GM21786 (cell line): Measurements from ENCODE around the gene MAP1LC3A.

ENCODE experiments used
- ATAC-seq: cut with Tn5 transposase; IDR thresholded peaks from one replicate; pipeline ENCODE4 v1.9.1; 2021; ENCODE audit not compliant: unreplicated experiment

The MAP1LC3A gene

GRCh38 chr20:34528921-34529297 lies 29.6 kb upstream of the MAP1LC3A start:
- no peak for ATAC-seq

GRCh38 chr20:34529742-34530141 lies 28.8 kb upstream of the MAP1LC3A start:
- ATAC-seq = no peak

- no peak for ATAC-seq
Observed at GRCh38 chr20:34530342-34530741, 28.2 kb upstream of the MAP1LC3A start.

GRCh38 chr20:34531608-34532265 lies 26.8 kb upstream of the MAP1LC3A start:
- ATAC-seq = no peak

GRCh38 chr20:34532320-34532719 lies 26.2 kb upstream of the MAP1LC3A start:
- ATAC-seq = no peak

GRCh38 chr20:34532756-34533155 lies 25.8 kb upstream of the MAP1LC3A start:
- ATAC-seq = no peak

- no peak for ATAC-seq
Observed at GRCh38 chr20:34534391-34535165, 23.9 kb upstream of the MAP1LC3A start.

- no peak for ATAC-seq
Observed at GRCh38 chr20:34535301-34535840, 23.1 kb upstream of the MAP1LC3A start.

GRCh38 chr20:34535857-34536256 lies 22.7 kb upstream of the MAP1LC3A start:
- no peak for ATAC-seq

GRCh38 chr20:34536798-34537394 lies 21.6 kb upstream of the MAP1LC3A start:
- no peak for ATAC-seq

GRCh38 chr20:34537651-34538050 lies 20.9 kb upstream of the MAP1LC3A start:
- ATAC-seq = no peak

GRCh38 chr20:34538671-34539123 lies 19.8 kb upstream of the MAP1LC3A start:
- no peak for ATAC-seq

GRCh38 chr20:34539756-34540155 lies 18.8 kb upstream of the MAP1LC3A start:
- no peak for ATAC-seq

- no peak for ATAC-seq
Observed at GRCh38 chr20:34540596-34541263, 17.8 kb upstream of the MAP1LC3A start.

- no peak for ATAC-seq
Observed at GRCh38 chr20:34541264-34541901, 17.1 kb upstream of the MAP1LC3A start.

- no peak for ATAC-seq
Observed at GRCh38 chr20:34541917-34542316, 16.6 kb upstream of the MAP1LC3A start.

GRCh38 chr20:34542439-34542838 lies 16.1 kb upstream of the MAP1LC3A start:
- no peak for ATAC-seq

GRCh38 chr20:34543463-34544056 lies 15.0 kb upstream of the MAP1LC3A start:
- no peak for ATAC-seq

GRCh38 chr20:34544109-34544796 lies 14.3 kb upstream of the MAP1LC3A start:
- ATAC-seq = no peak

GRCh38 chr20:34546751-34547181 lies 11.8 kb upstream of the MAP1LC3A start:
- no peak for ATAC-seq
